ENCODE data around the gene SMIM14.

DNA sequence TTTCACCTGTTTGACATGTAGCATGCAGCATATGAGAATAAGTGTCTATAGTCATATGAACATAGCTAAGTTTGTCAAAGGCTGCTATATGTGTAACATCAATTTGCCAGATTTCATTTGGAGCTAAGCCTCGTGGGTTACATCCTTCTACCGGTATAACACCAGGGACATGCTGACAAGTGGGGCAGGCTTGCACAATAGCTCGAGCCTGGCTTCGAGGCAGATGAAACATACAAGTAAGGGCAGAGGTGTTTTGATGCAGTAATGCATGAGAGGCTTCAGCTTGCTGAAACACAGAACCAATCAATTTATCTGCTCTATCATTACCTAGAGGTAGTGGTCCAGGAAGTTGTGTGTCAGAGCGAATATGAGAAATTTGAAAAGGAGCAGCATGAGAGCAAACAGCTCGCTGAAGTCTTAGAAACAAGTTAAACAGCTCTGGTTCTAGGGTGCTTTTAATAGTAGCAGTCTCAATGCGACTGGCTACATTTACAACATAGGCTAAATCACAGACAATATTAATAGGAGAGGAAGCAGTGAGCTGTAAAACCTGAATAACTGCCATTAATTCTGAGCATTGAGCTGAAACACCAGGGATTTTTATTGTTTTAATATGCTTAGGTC is 96.6 kb downstream of the SMIM14 start:
- TF ChIP-seq, protein P1, sequence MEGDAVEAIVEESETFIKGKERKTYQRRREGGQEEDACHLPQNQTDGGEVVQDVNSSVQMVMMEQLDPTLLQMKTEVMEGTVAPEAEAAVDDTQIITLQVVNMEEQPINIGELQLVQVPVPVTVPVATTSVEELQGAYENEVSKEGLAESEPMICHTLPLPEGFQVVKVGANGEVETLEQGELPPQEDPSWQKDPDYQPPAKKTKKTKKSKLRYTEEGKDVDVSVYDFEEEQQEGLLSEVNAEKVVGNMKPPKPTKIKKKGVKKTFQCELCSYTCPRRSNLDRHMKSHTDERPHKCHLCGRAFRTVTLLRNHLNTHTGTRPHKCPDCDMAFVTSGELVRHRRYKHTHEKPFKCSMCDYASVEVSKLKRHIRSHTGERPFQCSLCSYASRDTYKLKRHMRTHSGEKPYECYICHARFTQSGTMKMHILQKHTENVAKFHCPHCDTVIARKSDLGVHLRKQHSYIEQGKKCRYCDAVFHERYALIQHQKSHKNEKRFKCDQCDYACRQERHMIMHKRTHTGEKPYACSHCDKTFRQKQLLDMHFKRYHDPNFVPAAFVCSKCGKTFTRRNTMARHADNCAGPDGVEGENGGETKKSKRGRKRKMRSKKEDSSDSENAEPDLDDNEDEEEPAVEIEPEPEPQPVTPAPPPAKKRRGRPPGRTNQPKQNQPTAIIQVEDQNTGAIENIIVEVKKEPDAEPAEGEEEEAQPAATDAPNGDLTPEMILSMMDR (conservative IDR thresholded peaks at IDR 0.05 in 1 of 2, IDR thresholded peaks at IDR 0.05 in 1 of 2; ENCODE audit: extremely low read depth in 1 of 2, insufficient read depth in 1 of 2, low read depth in 1 of 2, low read length in 2 of 2) = no peak
- TF ChIP-seq EZH2 (IDR thresholded peaks at IDR 0.05; ENCODE audit: borderline replicate concordance, low read length) = no peak

Data from mammary epithelial cell (primary cell).